ENCODE data around the gene IL21R.
A peak's percentile ranks its signal among the peaks of the same experiment; 100 is the strongest.

The IL21R gene

DNA sequence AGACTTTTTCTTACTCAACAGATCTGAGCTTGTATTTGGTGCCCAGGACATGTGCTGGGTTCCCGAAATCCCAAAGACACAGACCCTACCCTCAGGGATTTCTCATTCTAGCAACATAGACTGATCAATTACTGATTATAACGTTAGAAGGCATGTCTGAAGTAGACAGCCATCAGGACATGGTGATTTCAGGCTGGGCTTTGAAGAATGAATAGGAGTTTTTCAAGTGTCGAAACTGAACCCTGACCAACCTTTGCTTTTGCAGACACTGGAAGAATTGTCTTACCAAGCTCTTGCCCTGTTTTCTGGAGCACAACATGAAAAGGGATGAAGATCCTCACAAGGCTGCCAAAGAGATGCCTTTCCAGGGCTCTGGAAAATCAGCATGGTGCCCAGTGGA lies 40.0 kb upstream of the IL21R start:
- TF ChIP-seq, protein P1, sequence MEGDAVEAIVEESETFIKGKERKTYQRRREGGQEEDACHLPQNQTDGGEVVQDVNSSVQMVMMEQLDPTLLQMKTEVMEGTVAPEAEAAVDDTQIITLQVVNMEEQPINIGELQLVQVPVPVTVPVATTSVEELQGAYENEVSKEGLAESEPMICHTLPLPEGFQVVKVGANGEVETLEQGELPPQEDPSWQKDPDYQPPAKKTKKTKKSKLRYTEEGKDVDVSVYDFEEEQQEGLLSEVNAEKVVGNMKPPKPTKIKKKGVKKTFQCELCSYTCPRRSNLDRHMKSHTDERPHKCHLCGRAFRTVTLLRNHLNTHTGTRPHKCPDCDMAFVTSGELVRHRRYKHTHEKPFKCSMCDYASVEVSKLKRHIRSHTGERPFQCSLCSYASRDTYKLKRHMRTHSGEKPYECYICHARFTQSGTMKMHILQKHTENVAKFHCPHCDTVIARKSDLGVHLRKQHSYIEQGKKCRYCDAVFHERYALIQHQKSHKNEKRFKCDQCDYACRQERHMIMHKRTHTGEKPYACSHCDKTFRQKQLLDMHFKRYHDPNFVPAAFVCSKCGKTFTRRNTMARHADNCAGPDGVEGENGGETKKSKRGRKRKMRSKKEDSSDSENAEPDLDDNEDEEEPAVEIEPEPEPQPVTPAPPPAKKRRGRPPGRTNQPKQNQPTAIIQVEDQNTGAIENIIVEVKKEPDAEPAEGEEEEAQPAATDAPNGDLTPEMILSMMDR (IDR thresholded peaks at IDR 0.05; ENCODE audit: low read depth, low read length): no peak
- in situ Hi-C loops (cut with HindIII; ENCODE audit: low sequenced_read_pairs): no loop called here
- H3K4me3 ChIP-seq (ENCODE audit: low read depth, low read length): no peak overlapping the region
- DNase-seq (ENCODE audit: low read depth, low spot score): no peak

DNA sequence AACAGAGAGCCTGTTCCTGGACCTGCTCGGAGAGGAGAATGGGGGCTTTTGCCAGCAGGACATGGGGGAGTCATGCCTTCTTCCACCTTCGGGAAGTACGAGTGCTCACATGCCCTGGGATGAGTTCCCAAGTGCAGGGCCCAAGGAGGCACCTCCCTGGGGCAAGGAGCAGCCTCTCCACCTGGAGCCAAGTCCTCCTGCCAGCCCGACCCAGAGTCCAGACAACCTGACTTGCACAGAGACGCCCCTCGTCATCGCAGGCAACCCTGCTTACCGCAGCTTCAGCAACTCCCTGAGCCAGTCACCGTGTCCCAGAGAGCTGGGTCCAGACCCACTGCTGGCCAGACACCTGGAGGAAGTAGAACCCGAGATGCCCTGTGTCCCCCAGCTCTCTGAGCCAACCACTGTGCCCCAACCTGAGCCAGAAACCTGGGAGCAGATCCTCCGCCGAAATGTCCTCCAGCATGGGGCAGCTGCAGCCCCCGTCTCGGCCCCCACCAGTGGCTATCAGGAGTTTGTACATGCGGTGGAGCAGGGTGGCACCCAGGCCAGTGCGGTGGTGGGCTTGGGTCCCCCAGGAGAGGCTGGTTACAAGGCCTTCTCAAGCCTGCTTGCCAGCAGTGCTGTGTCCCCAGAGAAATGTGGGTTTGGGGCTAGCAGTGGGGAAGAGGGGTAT lies 39.3 kb upstream of the IL21R start:
- H3K4me3 ChIP-seq (ENCODE audit: low read depth, low read length): no peak overlapping the region
- DNase-seq (ENCODE audit: low read depth, low spot score): no peak
- TF ChIP-seq, protein P1 (IDR thresholded peaks at IDR 0.05; ENCODE audit: low read depth, low read length): no peak
- in situ Hi-C loops (cut with HindIII; ENCODE audit: low sequenced_read_pairs): no loop called here

DNA sequence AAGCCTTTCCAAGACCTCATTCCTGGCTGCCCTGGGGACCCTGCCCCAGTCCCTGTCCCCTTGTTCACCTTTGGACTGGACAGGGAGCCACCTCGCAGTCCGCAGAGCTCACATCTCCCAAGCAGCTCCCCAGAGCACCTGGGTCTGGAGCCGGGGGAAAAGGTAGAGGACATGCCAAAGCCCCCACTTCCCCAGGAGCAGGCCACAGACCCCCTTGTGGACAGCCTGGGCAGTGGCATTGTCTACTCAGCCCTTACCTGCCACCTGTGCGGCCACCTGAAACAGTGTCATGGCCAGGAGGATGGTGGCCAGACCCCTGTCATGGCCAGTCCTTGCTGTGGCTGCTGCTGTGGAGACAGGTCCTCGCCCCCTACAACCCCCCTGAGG lies 38.7 kb upstream of the IL21R start:
- in situ Hi-C loops (cut with HindIII; ENCODE audit: low sequenced_read_pairs): no loop called here
- TF ChIP-seq, protein P1 (IDR thresholded peaks at IDR 0.05; ENCODE audit: low read depth, low read length): peak; percentile 13
- DNase-seq (ENCODE audit: low read depth, low spot score): no peak
- no peak overlapping the region for H3K4me3 ChIP-seq (ENCODE audit: low read depth, low read length)

DNA sequence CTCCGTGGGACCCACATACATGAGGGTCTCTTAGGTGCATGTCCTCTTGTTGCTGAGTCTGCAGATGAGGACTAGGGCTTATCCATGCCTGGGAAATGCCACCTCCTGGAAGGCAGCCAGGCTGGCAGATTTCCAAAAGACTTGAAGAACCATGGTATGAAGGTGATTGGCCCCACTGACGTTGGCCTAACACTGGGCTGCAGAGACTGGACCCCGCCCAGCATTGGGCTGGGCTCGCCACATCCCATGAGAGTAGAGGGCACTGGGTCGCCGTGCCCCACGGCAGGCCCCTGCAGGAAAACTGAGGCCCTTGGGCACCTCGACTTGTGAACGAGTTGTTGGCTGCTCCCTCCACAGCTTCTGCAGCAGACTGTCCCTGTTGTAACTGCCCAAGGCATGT lies 38.2 kb upstream of the IL21R start:
- no peak for DNase-seq (ENCODE audit: low read depth, low spot score)
- in situ Hi-C loops (cut with HindIII; ENCODE audit: low sequenced_read_pairs): no loop called here

DNA sequence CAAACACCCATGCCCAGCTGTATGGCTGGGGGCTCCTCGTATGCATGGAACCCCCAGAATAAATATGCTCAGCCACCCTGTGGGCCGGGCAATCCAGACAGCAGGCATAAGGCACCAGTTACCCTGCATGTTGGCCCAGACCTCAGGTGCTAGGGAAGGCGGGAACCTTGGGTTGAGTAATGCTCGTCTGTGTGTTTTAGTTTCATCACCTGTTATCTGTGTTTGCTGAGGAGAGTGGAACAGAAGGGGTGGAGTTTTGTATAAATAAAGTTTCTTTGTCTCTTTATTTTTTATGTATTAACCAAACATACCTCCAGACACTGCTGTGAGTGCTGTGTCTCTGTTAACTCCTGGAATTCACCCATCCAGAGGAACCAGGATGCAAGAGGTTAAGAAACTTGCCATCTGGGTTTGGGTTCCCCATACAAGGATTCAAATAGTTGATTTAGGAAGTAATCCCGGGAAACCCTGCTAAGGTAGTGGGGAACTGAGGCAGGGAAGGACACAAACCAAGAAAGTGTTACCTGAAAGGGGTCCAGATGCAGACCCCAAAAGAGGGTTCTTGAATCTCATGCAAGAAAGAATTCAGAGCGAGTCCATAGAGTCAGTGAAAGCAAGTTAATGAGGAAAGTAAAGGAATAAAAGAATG lies 37.4 kb upstream of the IL21R start:
- no peak for DNase-seq (ENCODE audit: low read depth, low spot score)
- TF ChIP-seq, protein P1 (IDR thresholded peaks at IDR 0.05; ENCODE audit: low read depth, low read length): no peak
- no peak overlapping the region for H3K4me3 ChIP-seq (ENCODE audit: low read depth, low read length)
- in situ Hi-C loops (cut with HindIII; ENCODE audit: low sequenced_read_pairs): no loop called here

More for the DNA sequence above, 38.2 kb upstream of the IL21R start:
- TF ChIP-seq, protein P1 (IDR thresholded peaks at IDR 0.05; ENCODE audit: low read depth, low read length): no peak
- no peak overlapping the region for H3K4me3 ChIP-seq (ENCODE audit: low read depth, low read length)

DNA sequence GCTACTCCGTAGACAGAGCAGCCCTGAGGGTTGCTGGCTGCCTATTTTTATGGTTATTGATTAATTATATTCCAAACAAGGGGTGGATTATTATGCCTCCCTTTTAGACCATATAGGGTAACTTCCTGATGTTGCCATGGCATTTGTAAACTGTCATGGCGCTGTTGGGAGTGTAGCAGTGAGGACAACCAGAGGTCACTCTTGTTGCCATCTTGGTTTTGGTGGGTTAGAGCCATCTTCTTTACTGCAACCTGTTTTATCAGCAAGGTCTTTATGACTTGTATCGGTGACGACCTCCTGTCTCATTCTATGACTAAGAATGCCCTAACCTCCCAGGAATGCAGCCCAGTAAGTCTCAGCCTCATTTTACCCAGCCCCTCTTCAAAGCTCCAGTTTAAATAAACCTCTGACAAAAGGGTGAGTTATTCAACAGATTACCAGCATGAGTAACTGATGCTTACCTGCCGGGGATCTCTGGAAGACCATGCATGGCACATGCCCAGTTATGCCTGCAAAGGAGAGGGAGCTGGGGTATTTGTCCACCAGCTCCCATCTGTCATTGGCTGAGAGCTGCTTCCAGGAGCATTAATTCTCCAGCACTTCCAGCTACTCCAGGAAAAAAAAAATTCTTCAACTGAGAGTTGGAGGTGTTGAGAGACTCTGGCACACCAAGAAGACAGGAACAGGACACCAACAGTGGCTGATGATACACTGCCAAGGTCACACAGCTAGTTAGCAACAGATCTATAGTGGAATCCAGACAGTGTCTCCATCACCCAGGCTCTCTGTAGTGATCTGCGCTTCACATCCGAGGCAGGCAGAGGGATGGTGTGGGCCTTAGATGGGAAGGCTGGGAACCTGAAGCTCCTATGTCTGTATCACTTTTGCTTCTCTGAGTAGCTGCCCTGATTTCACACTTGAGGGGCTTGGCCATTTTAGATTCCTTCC lies 36.6 kb upstream of the IL21R start:
- no peak overlapping the region for H3K4me3 ChIP-seq (ENCODE audit: low read depth, low read length)
- in situ Hi-C loops (cut with HindIII; ENCODE audit: low sequenced_read_pairs): no loop called here
- TF ChIP-seq, protein P1 (IDR thresholded peaks at IDR 0.05; ENCODE audit: low read depth, low read length): no peak
- DNase-seq (ENCODE audit: low read depth, low spot score): peak; percentile 54

All from astrocyte of the spinal cord (primary cell).